GM23338 (cell line): ENCODE measurements around the gene NT5DC4. TPM values are rescaled to one million over a fixed set of nuclear protein-coding genes. Genes with fewer than 3 reads are reported as not detected.

ENCODE experiments used
- ATAC-seq: fragments of 200-7000 bp; cut with Tn5 transposase; 3 replicates; pipeline ENCODE4 v1.9.1; 2020
- DNase-seq: peaks from one replicate; pipeline ENCODE4 v3.0.0-alpha.2; 2015; ENCODE audit warnings: low spot score
- H2AFZ ChIP-seq: fragments of 200-600 bp; sonication (generic); 2 replicates; pipeline ENCODE4 v1.8.0; 2016; ENCODE audit warnings: antibody characterized with exemption, mild to moderate bottlenecking, moderate library complexity
- H3F3A ChIP-seq: fragments of 200-600 bp; sonication (generic); replicated peaks from 2 replicates; pipeline ENCODE4 v1.8.0; 2017; ENCODE audit warnings: antibody characterized with exemption, mixed run types, low read depth
- H3K27ac ChIP-seq: fragments of 200-600 bp; sonication (generic); 2 replicates; pipeline ENCODE4 v1.6.1; 2016; ENCODE audit warnings: low read depth
- H3K27me3 ChIP-seq: fragments of 200-600 bp; sonication (generic); 2 replicates; pipeline ENCODE4 v1.8.0; 2016; ENCODE audit warnings: mild to moderate bottlenecking, mixed run types, moderate library complexity; ENCODE audit not compliant: insufficient read depth
- H3K36me3 ChIP-seq: fragments of 200-600 bp; sonication (generic); 2 replicates; pipeline ENCODE4 v1.8.0; 2016; ENCODE audit warnings: mild to moderate bottlenecking; ENCODE audit not compliant: insufficient read depth
- H3K4me1 ChIP-seq: fragments of 200-600 bp; sonication (generic); 2 replicates; pipeline ENCODE4 v1.8.0; 2016; ENCODE audit warnings: mild to moderate bottlenecking, moderate library complexity; ENCODE audit not compliant: insufficient read depth
- H3K4me2 ChIP-seq: fragments of 200-600 bp; sonication (generic); 2 replicates; pipeline ENCODE4 v1.7.1; 2017; ENCODE audit warnings: mixed run types
- H3K4me3 ChIP-seq: fragments of 200-600 bp; sonication (generic); 2 replicates; pipeline ENCODE4 v1.6.1; 2016; ENCODE audit warnings: mixed run types
- H3K79me2 ChIP-seq: fragments of 200-600 bp; sonication (generic); replicated peaks from 2 replicates; pipeline ENCODE4 v1.8.0; 2017; ENCODE audit warnings: mild to moderate bottlenecking; ENCODE audit not compliant: insufficient read depth
- H3K9me2 ChIP-seq: fragments of 200-600 bp; sonication (generic); 2 replicates; pipeline ENCODE4 v1.8.0; 2017; ENCODE audit not compliant: insufficient read depth
- H4K20me1 ChIP-seq: fragments of 200-600 bp; sonication (generic); replicated peaks from 2 replicates; pipeline ENCODE4 v1.8.0; 2017; ENCODE audit warnings: mild to moderate bottlenecking; ENCODE audit not compliant: insufficient read depth
- H3K27ac Mint-ChIP-seq: 2 replicates; pipeline ENCODE4 v1.8.0; 2020; ENCODE audit warnings: inconsistent platforms, mild to moderate bottlenecking, moderate library complexity, mixed read lengths
- H3K27me3 Mint-ChIP-seq: 3 replicates; pipeline ENCODE4 v1.8.0; 2022; ENCODE audit warnings: low read depth, mild to moderate bottlenecking, moderate library complexity, mixed read lengths, inconsistent platforms; ENCODE audit not compliant: insufficient read depth, poor library complexity
- H3K36me3 Mint-ChIP-seq: 3 replicates; pipeline ENCODE4 v1.8.0; 2021; ENCODE audit warnings: low read depth, mild to moderate bottlenecking, inconsistent platforms, moderate library complexity, mixed read lengths
- H3K4me1 Mint-ChIP-seq: 3 replicates; pipeline ENCODE4 v1.8.0; 2020; ENCODE audit warnings: mild to moderate bottlenecking, inconsistent platforms, mixed read lengths
- H3K4me3 Mint-ChIP-seq: 3 replicates; pipeline ENCODE4 v1.8.0; 2021; ENCODE audit warnings: moderate library complexity, mild to moderate bottlenecking, inconsistent platforms, mixed read lengths
- H3K9me3 Mint-ChIP-seq: 3 replicates; pipeline ENCODE4 v1.8.0; 2020; ENCODE audit warnings: moderate library complexity, mild to moderate bottlenecking, inconsistent platforms, mixed read lengths
- EZH2 ChIP-seq: fragments of 200-600 bp; sonication (generic); IDR thresholded peaks from one replicate; pipeline ENCODE4 v1.8.0; 2017; ENCODE audit warnings: antibody characterized with exemption, mild to moderate bottlenecking, low read depth; ENCODE audit not compliant: unreplicated experiment
- NANOG ChIP-seq: IDR thresholded peaks from 2 replicates; pipeline ENCODE4 v1.6.1; 2016; ENCODE audit warnings: antibody characterized with exemption, borderline replicate concordance
- STAT1 ChIP-seq: IDR thresholded peaks from one replicate; pipeline ENCODE4 v1.6.1; 2016; ENCODE audit warnings: antibody characterized with exemption; ENCODE audit not compliant: unreplicated experiment
- ZNF114 ChIP-seq: fragments of 250-450 bp; sonication (Bioruptor Pico); IDR thresholded peaks from 2 replicates; pipeline ENCODE4 v1.5.0; 2020; ENCODE audit warnings: mild to moderate bottlenecking, moderate library complexity
- polyA plus RNA-seq: library from polyadenylated mRNA; unstranded; fragments of >200 nt; fragmentation: Nextera tagmentation; extraction: Ambion mirVana; gene quantifications from 2 replicates; pipeline ENCODE4 v1.2.1, GENCODE V29; 2016
- total RNA-seq: library from RNA; depleted of rRNA; stranded (reverse); fragments of >200 nt; shearing (Covaris generic); gene quantifications from 2 replicates; pipeline ENCODE4 v1.2.3, GENCODE V29; 2014
- TF ChIP-seq, protein P1 (sequence below), 2 experiments: fragments of 200-600 bp in 1 of 2; sonication (generic) in 1 of 2; conservative IDR thresholded peaks; 2 replicates each; pipeline versions ENCODE4 v1.5.1 to v1.6.1; 2016 to 2017; ENCODE audit warnings: antibody characterized with exemption in 2 of 2, low read depth in 2 of 2, mild to moderate bottlenecking in 2 of 2, moderate library complexity in 1 of 2
- TF ChIP-seq, protein P2 (sequence below): fragments of 250-450 bp; sonication (Bioruptor Pico); IDR thresholded peaks from 2 replicates; pipeline ENCODE4 v1.5.0; 2020; ENCODE audit warnings: mild to moderate bottlenecking, moderate library complexity
- TF ChIP-seq, protein P3 (sequence below): IDR thresholded peaks from 2 replicates; pipeline ENCODE4 v1.6.1; 2016; ENCODE audit warnings: antibody characterized with exemption

The NT5DC4 gene
- total and polyA plus RNA-seq, 2 experiments from 2014 or later: not detected

DNA sequence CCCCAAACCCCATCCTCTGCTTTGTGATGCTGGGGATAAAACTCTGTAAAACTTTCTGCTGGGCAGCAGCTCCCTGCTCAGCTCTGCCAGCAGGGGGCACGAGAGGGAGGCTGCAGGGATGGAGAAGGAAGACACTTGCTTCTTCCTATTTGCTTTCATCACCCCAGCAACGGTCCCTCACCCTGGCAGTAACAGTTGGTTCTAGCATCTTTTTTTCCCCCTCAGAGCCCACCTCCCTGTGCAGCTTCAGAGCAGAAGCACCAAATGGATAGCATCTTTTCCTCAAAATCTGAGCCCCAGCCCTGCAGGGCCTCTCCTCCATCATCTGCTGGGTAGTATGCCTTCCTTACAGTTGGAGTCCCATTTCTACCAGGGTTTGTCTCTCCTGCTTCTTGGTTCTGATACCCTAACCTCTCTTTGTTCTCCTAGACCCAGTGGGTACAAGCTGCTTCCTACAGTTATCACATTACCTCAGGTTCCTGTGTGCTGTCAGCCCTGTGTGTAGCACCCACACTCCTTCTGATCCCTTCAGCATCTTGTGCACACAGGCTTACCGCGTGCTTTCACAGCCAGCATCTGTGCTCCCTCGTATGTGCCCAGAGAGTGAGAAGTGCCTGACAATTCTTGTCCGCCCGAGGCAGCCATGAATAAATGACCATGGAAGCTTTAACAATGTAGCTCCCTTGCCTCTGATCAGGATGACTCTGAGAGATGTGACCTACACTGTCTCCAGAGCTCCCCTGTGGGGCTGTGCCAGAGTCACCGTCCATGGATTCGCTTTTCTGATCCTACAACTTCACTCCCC lies 29.1 kb downstream of the NT5DC4 start:
- ATAC-seq (peak; percentile 93), DNase-seq (peak; percentile 87)
- Mint-ChIP-seq H3K9me3 (no peaks in the 10 kb centered on the region), H3K4me3 (no peak overlapping the region), H3K27me3 (no peaks in the 10 kb centered on the region), H3K36me3 (peaks cover 28% of the 10 kb centered on the region), H3K27ac (no peak overlapping the region; the same call in 1 of the 2 replicates), H3K4me1 (no peaks in the 10 kb centered on the region)
- 0 out of 2 replicates have a peak, but pooled peaks cover 2% of the 10 kb centered on the region for H4K20me1 ChIP-seq
- no peak overlapping the region for H3K27ac ChIP-seq
- H3K36me3 ChIP-seq: peaks cover 25% of the 10 kb centered on the region
- no peaks in the 10 kb centered on the region for H3K4me1 ChIP-seq
- no peaks in the 10 kb centered on the region; the same call in 1 of the 2 replicates for H3K79me2 ChIP-seq
- H3K27me3 ChIP-seq: no peaks in the 10 kb centered on the region
- no peak overlapping the region for H3K4me2 ChIP-seq
- no peaks in the 10 kb centered on the region for H3K9me2 ChIP-seq
- no peaks in the 10 kb centered on the region for H3F3A ChIP-seq
- H2AFZ ChIP-seq: no peak overlapping the region
- no peak for TF ChIP-seq NANOG
- TF ChIP-seq, protein P1, sequence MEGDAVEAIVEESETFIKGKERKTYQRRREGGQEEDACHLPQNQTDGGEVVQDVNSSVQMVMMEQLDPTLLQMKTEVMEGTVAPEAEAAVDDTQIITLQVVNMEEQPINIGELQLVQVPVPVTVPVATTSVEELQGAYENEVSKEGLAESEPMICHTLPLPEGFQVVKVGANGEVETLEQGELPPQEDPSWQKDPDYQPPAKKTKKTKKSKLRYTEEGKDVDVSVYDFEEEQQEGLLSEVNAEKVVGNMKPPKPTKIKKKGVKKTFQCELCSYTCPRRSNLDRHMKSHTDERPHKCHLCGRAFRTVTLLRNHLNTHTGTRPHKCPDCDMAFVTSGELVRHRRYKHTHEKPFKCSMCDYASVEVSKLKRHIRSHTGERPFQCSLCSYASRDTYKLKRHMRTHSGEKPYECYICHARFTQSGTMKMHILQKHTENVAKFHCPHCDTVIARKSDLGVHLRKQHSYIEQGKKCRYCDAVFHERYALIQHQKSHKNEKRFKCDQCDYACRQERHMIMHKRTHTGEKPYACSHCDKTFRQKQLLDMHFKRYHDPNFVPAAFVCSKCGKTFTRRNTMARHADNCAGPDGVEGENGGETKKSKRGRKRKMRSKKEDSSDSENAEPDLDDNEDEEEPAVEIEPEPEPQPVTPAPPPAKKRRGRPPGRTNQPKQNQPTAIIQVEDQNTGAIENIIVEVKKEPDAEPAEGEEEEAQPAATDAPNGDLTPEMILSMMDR (conservative IDR thresholded peaks at IDR 0.05; ENCODE audit: low read depth in 2 of 2): peak; percentile 96 to 97
- H3K4me3 ChIP-seq: no peak overlapping the region

DNA sequence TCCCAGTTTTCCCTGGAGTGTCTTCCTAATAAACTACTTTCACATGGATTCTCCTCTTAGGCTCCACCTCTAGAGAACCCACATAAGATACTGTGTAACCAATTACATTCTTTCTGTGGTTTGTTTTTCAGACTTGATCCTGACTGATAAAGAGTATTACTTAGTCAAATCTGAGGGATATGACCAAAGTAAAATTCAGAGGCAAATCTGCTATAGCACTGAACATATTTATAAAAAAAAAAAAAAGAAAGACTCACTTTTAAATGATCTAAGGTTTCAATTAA lies 29.7 kb downstream of the NT5DC4 start:
- no peak overlapping the region for H3K4me3 ChIP-seq
- no peak for TF ChIP-seq STAT1
- TF ChIP-seq, protein P2, sequence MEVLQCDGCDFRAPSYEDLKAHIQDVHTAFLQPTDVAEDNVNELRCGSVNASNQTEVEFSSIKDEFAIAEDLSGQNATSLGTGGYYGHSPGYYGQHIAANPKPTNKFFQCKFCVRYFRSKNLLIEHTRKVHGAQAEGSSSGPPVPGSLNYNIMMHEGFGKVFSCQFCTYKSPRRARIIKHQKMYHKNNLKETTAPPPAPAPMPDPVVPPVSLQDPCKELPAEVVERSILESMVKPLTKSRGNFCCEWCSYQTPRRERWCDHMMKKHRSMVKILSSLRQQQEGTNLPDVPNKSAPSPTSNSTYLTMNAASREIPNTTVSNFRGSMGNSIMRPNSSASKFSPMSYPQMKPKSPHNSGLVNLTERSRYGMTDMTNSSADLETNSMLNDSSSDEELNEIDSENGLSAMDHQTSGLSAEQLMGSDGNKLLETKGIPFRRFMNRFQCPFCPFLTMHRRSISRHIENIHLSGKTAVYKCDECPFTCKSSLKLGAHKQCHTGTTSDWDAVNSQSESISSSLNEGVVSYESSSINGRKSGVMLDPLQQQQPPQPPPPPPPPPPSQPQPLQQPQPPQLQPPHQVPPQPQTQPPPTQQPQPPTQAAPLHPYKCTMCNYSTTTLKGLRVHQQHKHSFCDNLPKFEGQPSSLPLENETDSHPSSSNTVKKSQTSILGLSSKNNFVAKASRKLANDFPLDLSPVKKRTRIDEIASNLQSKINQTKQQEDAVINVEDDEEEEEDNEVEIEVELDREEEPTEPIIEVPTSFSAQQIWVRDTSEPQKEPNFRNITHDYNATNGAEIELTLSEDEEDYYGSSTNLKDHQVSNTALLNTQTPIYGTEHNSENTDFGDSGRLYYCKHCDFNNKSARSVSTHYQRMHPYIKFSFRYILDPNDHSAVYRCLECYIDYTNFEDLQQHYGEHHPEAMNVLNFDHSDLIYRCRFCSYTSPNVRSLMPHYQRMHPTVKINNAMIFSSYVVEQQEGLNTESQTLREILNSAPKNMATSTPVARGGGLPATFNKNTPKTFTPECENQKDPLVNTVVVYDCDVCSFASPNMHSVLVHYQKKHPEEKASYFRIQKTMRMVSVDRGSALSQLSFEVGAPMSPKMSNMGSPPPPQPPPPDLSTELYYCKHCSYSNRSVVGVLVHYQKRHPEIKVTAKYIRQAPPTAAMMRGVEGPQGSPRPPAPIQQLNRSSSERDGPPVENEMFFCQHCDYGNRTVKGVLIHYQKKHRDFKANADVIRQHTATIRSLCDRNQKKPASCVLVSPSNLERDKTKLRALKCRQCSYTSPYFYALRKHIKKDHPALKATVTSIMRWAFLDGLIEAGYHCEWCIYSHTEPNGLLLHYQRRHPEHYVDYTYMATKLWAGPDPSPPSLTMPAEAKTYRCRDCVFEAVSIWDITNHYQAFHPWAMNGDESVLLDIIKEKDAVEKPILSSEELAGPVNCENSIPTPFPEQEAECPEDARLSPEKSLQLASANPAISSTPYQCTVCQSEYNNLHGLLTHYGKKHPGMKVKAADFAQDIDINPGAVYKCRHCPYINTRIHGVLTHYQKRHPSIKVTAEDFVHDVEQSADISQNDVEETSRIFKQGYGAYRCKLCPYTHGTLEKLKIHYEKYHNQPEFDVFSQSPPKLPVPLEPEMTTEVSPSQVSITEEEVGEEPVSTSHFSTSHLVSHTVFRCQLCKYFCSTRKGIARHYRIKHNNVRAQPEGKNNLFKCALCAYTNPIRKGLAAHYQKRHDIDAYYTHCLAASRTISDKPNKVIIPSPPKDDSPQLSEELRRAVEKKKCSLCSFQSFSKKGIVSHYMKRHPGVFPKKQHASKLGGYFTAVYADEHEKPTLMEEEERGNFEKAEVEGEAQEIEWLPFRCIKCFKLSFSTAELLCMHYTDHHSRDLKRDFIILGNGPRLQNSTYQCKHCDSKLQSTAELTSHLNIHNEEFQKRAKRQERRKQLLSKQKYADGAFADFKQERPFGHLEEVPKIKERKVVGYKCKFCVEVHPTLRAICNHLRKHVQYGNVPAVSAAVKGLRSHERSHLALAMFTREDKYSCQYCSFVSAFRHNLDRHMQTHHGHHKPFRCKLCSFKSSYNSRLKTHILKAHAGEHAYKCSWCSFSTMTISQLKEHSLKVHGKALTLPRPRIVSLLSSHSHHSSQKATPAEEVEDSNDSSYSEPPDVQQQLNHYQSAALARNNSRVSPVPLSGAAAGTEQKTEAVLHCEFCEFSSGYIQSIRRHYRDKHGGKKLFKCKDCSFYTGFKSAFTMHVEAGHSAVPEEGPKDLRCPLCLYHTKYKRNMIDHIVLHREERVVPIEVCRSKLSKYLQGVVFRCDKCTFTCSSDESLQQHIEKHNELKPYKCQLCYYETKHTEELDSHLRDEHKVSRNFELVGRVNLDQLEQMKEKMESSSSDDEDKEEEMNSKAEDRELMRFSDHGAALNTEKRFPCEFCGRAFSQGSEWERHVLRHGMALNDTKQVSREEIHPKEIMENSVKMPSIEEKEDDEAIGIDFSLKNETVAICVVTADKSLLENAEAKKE (CRISPR knock-in tag): no peak
- no peak for TF ChIP-seq ZNF114
- TF ChIP-seq, protein P3, sequence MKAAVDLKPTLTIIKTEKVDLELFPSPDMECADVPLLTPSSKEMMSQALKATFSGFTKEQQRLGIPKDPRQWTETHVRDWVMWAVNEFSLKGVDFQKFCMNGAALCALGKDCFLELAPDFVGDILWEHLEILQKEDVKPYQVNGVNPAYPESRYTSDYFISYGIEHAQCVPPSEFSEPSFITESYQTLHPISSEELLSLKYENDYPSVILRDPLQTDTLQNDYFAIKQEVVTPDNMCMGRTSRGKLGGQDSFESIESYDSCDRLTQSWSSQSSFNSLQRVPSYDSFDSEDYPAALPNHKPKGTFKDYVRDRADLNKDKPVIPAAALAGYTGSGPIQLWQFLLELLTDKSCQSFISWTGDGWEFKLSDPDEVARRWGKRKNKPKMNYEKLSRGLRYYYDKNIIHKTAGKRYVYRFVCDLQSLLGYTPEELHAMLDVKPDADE: no peak
- no peak for TF ChIP-seq EZH2
- TF ChIP-seq NANOG: no peak
- H3K9me3 Mint-ChIP-seq: no peaks in the 10 kb centered on the region
- H3K36me3 ChIP-seq: peaks cover 28% of the 10 kb centered on the region
- no peaks in the 10 kb centered on the region for H3K9me2 ChIP-seq
- H2AFZ ChIP-seq: no peak overlapping the region
- H3K27ac ChIP-seq: no peak overlapping the region
- H4K20me1 ChIP-seq: 0 out of 2 replicates have a peak, but pooled peaks cover 2% of the 10 kb centered on the region
- H3K27me3 ChIP-seq: no peaks in the 10 kb centered on the region
- no peaks in the 10 kb centered on the region; the same call in 1 of the 2 replicates for H3K79me2 ChIP-seq
- H3K4me3 Mint-ChIP-seq: no peak overlapping the region
- no peak overlapping the region for H3K4me2 ChIP-seq
- H3K4me1 Mint-ChIP-seq: no peaks in the 10 kb centered on the region
- DNase-seq: no peak
- ATAC-seq: no peak
- no peaks in the 10 kb centered on the region for H3K4me1 ChIP-seq
- H3K36me3 Mint-ChIP-seq: peaks cover 32% of the 10 kb centered on the region
- H3F3A ChIP-seq: no peaks in the 10 kb centered on the region
- H3K27ac Mint-ChIP-seq: no peak overlapping the region
- no peaks in the 10 kb centered on the region for H3K27me3 Mint-ChIP-seq
